ENCODE results near the gene VPS54. TPM values are rescaled to one million over a fixed set of nuclear protein-coding genes. Genes with fewer than 3 reads are reported as not detected.

Gene VPS54
- total RNA-seq, 1 experiment from 2014 or later: 12.4 TPM

DNA sequence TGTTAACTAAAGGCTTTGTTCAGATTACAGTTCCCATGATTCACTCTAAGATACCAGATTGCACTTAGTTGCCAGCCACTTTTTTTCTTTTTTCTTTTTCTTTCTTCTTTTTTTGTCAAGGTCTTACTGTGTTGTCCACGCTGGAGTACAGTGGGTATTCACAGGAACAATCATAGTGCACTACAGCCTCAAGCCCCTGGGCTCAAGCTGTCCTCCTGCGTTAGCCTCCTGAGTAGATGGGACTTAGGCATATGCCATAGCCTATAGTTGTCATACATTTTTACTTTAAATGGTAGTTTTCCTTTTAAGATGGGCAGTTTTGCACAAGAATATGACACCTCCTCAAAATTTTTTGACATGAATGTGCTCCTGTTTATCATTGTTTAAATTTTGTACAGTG, 175.4 kb downstream of the VPS54 start:
- BruUV-seq (replicated peaks): no TSS peak
- H3K9ac ChIP-seq (ENCODE audit: low read length): no peak overlapping the region
- H3K79me2 ChIP-seq (ENCODE audit: insufficient read depth, low read length): peaks cover 69% of the 10 kb centered on the region

More for the DNA sequence above, 175.4 kb downstream of the VPS54 start:
- CTCF ChIA-PET: interaction anchor here (4.8 kb wide), 1 partner anchor 18 kb away, joined by 16 read pairs; no protein-coding TSS in a partner anchor
- Histone ChIP-seq H3K27me3 (ENCODE audit: insufficient read depth, low read length) (no peaks in the 10 kb centered on the region), H2AFZ (ENCODE audit: low read depth, low read length, poor library complexity, severe bottlenecking) (no peak overlapping the region), H3K27ac (ENCODE audit: low read depth, low read length) (no peak overlapping the region), H3K9me3 (ENCODE audit: control insufficient read depth in 1 of 2, insufficient read depth in 1 of 2, low read depth in 1 of 2, low read length in 2 of 2) (no peaks in the 10 kb centered on the region), H4K20me1 (ENCODE audit: insufficient read depth) (no peaks in the 10 kb centered on the region), H3K9me2 (ENCODE audit: insufficient read depth) (no peaks in the 10 kb centered on the region), H3K4me1 (ENCODE audit: control insufficient read depth in 1 of 2, insufficient read depth in 2 of 2, low read length in 2 of 2) (peaks cover 7 to 18% of the 10 kb centered on the region in 2 experiments; a peak in 3 of 4 replicates), H3K36me3 (ENCODE audit: control insufficient read depth in 1 of 2, insufficient read depth in 2 of 2, low read length in 2 of 2) (no peaks in the 10 kb centered on the region), H3K4me2 (ENCODE audit: low read length) (no peak overlapping the region), H3K4me3 (replicated peaks in 1 of 2; ENCODE audit: low read depth in 1 of 2, low read length in 2 of 2) (no peak overlapping the region)
- RAD21 ChIA-PET (ENCODE audit: low non-redundant PET in 1 of 2, low total read pairs in 2 of 2, uncharacterized antibody in 2 of 2, unreplicated experiment in 2 of 2): no interaction called here
- ATAC-seq (no peak), DNase-seq (ENCODE audit: low read depth, low spot score) (no peak)
- intact Hi-C loops (cut with micrococcal nuclease): loop anchor here (5.0 kb wide), 1 partner anchor 146 kb away; no protein-coding TSS in a partner anchor
- TF ChIP-seq CEBPB (IDR thresholded peaks at IDR 0.05; ENCODE audit: low read depth) (no peak), EZH2phosphoT487 (IDR thresholded peaks at IDR 0.05; ENCODE audit: borderline replicate concordance) (no peak), ZFX (IDR thresholded peaks at IDR 0.05) (no peak), SIN3A (IDR thresholded peaks at IDR 0.05; ENCODE audit: low read depth) (no peak), SRF (IDR thresholded peaks at IDR 0.05; ENCODE audit: low read depth) (no peak), POLR2A (IDR thresholded peaks at IDR 0.05; ENCODE audit: borderline replicate concordance, extremely low read depth, insufficient read depth, insufficient read length) (no peak), POLR2AphosphoS5 (IDR thresholded peaks at IDR 0.05; ENCODE audit: low read depth, low read length) (no peak), EGR1 (IDR thresholded peaks at IDR 0.05; ENCODE audit: low read depth) (no peak)
- TF ChIP-seq, protein P1, sequence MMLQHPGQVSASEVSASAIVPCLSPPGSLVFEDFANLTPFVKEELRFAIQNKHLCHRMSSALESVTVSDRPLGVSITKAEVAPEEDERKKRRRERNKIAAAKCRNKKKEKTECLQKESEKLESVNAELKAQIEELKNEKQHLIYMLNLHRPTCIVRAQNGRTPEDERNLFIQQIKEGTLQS (IDR thresholded peaks at IDR 0.05): no peak
- TF ChIP-seq, protein P2, sequence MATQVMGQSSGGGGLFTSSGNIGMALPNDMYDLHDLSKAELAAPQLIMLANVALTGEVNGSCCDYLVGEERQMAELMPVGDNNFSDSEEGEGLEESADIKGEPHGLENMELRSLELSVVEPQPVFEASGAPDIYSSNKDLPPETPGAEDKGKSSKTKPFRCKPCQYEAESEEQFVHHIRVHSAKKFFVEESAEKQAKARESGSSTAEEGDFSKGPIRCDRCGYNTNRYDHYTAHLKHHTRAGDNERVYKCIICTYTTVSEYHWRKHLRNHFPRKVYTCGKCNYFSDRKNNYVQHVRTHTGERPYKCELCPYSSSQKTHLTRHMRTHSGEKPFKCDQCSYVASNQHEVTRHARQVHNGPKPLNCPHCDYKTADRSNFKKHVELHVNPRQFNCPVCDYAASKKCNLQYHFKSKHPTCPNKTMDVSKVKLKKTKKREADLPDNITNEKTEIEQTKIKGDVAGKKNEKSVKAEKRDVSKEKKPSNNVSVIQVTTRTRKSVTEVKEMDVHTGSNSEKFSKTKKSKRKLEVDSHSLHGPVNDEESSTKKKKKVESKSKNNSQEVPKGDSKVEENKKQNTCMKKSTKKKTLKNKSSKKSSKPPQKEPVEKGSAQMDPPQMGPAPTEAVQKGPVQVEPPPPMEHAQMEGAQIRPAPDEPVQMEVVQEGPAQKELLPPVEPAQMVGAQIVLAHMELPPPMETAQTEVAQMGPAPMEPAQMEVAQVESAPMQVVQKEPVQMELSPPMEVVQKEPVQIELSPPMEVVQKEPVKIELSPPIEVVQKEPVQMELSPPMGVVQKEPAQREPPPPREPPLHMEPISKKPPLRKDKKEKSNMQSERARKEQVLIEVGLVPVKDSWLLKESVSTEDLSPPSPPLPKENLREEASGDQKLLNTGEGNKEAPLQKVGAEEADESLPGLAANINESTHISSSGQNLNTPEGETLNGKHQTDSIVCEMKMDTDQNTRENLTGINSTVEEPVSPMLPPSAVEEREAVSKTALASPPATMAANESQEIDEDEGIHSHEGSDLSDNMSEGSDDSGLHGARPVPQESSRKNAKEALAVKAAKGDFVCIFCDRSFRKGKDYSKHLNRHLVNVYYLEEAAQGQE (IDR thresholded peaks at IDR 0.05; ENCODE audit: low read depth): no peak
- POLR2A ChIA-PET: interaction anchor here (1.2 kb wide), 1 partner anchor 255 kb away, joined by 4 read pairs; the partner anchor contains the start of genes MDH1 and WDPCP
